Subcutaneous adipose tissue (tissue), 4 donors: ENCODE results near the gene SSR4. TPM values are rescaled to one million over a fixed set of nuclear protein-coding genes. Genes with fewer than 3 reads are reported as not detected.

Experiments
- total RNA-seq, 4 donors: library from RNA; depleted of rRNA; stranded (reverse); fragments of >200 nt; gene quantifications; one replicate each; pipeline ENCODE4 v1.1.0, GENCODE V29; 2016
- TF ChIP-seq, protein P1 (sequence below): fragments of 450-650 bp; IDR thresholded peaks from one replicate; pipeline ENCODE4 v1.5.1; 2016; ENCODE audit warnings: low read depth, mild to moderate bottlenecking, control low read depth, antibody characterized with exemption, moderate library complexity

Gene SSR4
- total RNA-seq, 4 donors from 2014 or later: 75.4 to 172 (median 140) TPM

- TF ChIP-seq, protein P1, sequence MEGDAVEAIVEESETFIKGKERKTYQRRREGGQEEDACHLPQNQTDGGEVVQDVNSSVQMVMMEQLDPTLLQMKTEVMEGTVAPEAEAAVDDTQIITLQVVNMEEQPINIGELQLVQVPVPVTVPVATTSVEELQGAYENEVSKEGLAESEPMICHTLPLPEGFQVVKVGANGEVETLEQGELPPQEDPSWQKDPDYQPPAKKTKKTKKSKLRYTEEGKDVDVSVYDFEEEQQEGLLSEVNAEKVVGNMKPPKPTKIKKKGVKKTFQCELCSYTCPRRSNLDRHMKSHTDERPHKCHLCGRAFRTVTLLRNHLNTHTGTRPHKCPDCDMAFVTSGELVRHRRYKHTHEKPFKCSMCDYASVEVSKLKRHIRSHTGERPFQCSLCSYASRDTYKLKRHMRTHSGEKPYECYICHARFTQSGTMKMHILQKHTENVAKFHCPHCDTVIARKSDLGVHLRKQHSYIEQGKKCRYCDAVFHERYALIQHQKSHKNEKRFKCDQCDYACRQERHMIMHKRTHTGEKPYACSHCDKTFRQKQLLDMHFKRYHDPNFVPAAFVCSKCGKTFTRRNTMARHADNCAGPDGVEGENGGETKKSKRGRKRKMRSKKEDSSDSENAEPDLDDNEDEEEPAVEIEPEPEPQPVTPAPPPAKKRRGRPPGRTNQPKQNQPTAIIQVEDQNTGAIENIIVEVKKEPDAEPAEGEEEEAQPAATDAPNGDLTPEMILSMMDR: no peak
These were observed 17.8 kb upstream of the SSR4 start for GRCh38 chrX:153776611-153777045.

GRCh38 chrX:153777261-153778090 lies 17.0 kb upstream of the SSR4 start:
- TF ChIP-seq, protein P1: no peak

DNA sequence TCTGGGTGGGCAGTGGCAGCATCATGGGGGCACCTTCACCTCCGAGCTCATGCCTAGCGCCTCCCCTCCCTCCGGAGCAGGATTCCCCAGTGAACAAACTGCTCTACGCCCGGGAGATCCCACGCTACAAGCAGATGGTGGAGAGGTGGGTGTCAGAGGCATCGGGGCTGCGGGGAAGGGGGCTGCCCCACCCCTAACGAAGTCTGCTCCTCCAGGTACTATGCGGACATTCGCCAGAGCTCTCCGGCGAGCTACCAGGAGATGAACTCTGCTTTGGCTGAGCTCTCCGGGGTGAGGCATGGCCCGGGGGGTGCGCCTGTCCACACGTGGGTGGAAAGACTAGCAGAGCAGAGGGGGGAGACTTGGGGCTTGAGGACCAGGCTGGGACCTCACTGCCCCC lies 16.3 kb upstream of the SSR4 start:
- TF ChIP-seq, protein P1: no peak

DNA sequence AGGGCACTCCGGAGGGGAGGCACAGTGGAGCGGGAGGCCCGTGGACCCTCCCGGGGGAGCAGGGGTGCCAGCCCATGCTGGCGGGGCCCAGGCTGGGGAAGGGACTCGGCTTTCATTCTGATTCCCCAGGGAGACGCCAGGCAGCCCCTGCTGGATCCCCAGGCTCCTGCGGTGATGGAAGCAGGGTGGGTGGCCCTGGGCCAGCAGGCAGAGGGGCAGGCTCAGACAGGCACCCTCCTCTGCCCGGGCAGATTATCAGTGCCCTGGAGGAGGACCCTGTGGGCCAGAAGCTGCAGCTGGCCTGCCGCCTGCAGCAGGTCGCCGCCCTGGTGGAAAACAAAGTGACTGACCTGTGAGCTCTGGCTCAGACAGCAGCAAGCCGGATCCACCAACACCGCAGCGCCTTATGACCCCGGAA lies 15.8 kb upstream of the SSR4 start:
- TF ChIP-seq, protein P1: no peak

GRCh38 chrX:153779891-153780677 lies 14.4 kb upstream of the SSR4 start:
- TF ChIP-seq, protein P1: no peak

- TF ChIP-seq, protein P1: no peak
These were observed 13.6 kb upstream of the SSR4 start, which contains the start of gene SRPK3 for GRCh38 chrX:153780678-153781427. Gene SRPK3, plus strand, starts transcription at chrX:153781041. Its CDS starts 46 bp downstream, at chrX:153781087.
